Measurements from ENCODE around the gene FGGY.
"Not testable (repeated sequence)": the region's sequence is repeated elsewhere in the genome, so short reads cannot be mapped to it uniquely, and the experiment has no call there.

The FGGY gene, protein sequence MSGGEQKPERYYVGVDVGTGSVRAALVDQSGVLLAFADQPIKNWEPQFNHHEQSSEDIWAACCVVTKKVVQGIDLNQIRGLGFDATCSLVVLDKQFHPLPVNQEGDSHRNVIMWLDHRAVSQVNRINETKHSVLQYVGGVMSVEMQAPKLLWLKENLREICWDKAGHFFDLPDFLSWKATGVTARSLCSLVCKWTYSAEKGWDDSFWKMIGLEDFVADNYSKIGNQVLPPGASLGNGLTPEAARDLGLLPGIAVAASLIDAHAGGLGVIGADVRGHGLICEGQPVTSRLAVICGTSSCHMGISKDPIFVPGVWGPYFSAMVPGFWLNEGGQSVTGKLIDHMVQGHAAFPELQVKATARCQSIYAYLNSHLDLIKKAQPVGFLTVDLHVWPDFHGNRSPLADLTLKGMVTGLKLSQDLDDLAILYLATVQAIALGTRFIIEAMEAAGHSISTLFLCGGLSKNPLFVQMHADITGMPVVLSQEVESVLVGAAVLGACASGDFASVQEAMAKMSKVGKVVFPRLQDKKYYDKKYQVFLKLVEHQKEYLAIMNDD

GRCh38 chr1:59296358-59297256 lies at the start of gene FGGY:
FGGY (plus strand) TSS chr1:59297094; CDS start chr1:59321550, 24,456 bp downstream.
- Histone ChIP-seq H3K36me3 (ENCODE audit: insufficient read depth, low read length) (no peaks in the 10 kb centered on the region), H3K9me3 (ENCODE audit: low read length) (no peaks in the 10 kb centered on the region), H3K4me1 (ENCODE audit: insufficient read depth, low read length) (peaks cover 17% of the 10 kb centered on the region), H3K27me3 (ENCODE audit: insufficient read depth, low read length) (no peaks in the 10 kb centered on the region), H3K4me3 (ENCODE audit: low read length) (peak within 1 kb of the TSS; percentile 60), H2AFZ (ENCODE audit: low read depth, low read length) (peak within 1 kb of the TSS; percentile 81)

GRCh38 chr1:59248758-59249157 lies 48.1 kb upstream of the FGGY start:
- no peaks in the 10 kb centered on the region for H3K9me3 ChIP-seq (ENCODE audit: low read length)
- peaks cover 14% of the 10 kb centered on the region for H3K4me1 ChIP-seq (ENCODE audit: insufficient read depth, low read length)
- H3K36me3 ChIP-seq (ENCODE audit: insufficient read depth, low read length): no peaks in the 10 kb centered on the region
- no peaks in the 10 kb centered on the region for H3K27me3 ChIP-seq (ENCODE audit: insufficient read depth, low read length)
- H3K4me3 ChIP-seq (ENCODE audit: low read length): no peak overlapping the region
- no peak overlapping the region for H2AFZ ChIP-seq (ENCODE audit: low read depth, low read length)

DNA sequence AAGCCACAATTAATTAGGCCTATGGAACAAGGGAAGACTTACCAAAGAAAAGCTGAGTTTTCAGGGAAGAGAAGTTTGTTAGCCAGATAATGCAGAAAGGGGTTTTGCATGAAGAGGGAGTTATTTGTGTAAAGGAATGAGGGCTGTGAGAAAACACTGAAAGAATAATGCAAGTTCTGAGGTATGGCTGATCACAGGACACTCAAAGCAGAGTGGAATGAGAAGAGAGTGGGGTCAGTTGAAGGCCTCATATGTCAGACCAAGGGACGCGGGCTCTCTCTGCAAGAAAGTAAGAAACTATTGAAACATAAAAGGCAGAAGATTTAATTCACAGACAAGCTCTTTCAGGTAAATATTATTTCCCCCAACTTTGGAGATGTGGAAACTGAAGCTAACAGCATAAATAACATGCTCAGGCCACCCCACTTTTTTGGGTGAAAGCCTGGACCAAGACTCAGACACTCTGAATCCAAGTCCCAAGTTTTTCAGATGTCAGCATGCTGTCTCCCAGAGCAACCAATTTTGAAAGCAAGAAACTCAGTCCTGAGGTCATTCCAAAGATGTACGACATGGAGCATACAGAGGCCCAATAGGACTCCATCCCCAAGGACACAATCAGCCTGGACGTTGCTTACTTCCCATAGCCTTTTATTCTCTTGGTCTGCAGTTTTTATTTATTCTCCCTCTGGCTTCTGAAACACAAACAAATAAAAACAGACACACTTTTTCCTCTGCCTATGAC lies 47.3 kb upstream of the FGGY start:
- no peak overlapping the region for H3K4me3 ChIP-seq (ENCODE audit: low read length)
- no peaks in the 10 kb centered on the region for H3K36me3 ChIP-seq (ENCODE audit: insufficient read depth, low read length)
- no peaks in the 10 kb centered on the region for H3K9me3 ChIP-seq (ENCODE audit: low read length)
- H3K4me1 ChIP-seq (ENCODE audit: insufficient read depth, low read length): peaks cover 14% of the 10 kb centered on the region
- H3K27me3 ChIP-seq (ENCODE audit: insufficient read depth, low read length): no peaks in the 10 kb centered on the region
- no peak overlapping the region for H2AFZ ChIP-seq (ENCODE audit: low read depth, low read length)

DNA sequence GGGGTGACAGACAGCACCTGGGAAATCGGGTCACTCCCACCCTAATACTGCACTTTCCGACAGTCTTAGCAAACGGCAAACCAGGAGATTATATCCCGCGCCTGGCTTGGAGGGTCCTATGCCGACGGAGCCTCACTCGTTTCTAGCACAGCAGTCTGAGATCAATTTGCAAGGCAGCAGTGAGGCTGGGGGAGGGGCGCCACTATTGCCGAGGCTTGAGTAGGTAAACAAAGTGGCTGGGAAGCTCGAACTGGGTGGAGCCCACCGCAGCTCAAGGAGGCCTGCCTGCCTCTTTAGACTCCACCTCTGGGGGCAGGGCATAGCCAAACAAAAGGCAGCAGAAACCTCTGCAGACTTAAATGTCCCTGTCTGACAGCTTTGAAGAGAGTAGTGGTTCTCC lies 45.8 kb upstream of the FGGY start:
- H3K4me3 ChIP-seq (ENCODE audit: low read length); H3K36me3 ChIP-seq (ENCODE audit: insufficient read depth, low read length); H3K27me3 ChIP-seq (ENCODE audit: insufficient read depth, low read length); H2AFZ ChIP-seq (ENCODE audit: low read depth, low read length); H3K9me3 ChIP-seq (ENCODE audit: low read length): not testable (repeated sequence)
- H3K4me1 ChIP-seq (ENCODE audit: insufficient read depth, low read length): peaks cover 14% of the 10 kb centered on the region

DNA sequence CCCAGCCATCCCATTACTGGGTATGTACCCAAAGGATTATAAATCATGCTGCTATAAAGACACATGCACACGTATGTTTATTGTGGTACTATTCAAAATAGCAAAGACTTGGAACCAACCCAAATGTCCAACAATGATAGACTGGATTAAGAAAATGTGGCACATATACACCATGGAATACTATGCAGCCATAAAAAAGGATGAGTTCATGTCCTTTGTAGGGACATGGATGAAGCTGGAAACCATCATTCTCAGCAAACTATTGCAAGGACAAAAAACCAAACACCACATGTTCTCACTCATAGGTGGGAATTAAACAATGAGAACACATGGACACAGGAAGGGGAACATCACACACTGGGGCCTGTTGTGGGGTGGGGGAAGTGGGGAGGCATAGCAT lies 40.5 kb upstream of the FGGY start:
- H3K4me3 ChIP-seq (ENCODE audit: low read length); H2AFZ ChIP-seq (ENCODE audit: low read depth, low read length); H3K9me3 ChIP-seq (ENCODE audit: low read length); H3K27me3 ChIP-seq (ENCODE audit: insufficient read depth, low read length); H3K36me3 ChIP-seq (ENCODE audit: insufficient read depth, low read length): not testable (repeated sequence)
- peaks cover 12% of the 10 kb centered on the region for H3K4me1 ChIP-seq (ENCODE audit: insufficient read depth, low read length)

DNA sequence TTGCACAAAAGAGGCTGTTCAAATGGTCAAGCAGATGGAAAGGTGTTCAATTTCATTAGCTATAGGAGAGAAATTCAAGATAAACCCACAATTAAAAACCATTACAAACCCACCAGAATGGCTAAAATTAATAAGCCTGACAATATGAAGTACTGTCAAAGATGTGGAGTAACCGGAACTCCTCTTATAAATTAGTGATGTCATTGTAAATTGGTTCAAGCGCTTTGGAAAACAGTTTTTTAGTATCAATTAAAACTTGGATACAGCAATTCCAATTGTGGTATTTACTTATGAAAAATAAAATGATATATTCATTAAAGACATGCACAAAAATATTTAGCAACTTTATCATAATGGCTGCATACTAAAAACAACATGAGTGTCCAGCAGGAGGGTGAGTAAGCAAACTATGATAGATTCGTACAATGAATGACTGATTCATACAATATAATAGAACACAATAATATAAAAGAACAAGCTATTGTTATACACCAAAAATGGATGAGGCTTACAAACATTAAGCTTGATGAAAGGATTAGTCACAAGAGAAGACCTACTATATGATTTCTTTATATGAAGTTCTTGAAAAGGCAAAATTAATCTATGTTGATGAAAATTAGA lies 38.4 kb upstream of the FGGY start:
- Histone ChIP-seq H3K36me3 (ENCODE audit: insufficient read depth, low read length) (no peaks in the 10 kb centered on the region), H3K9me3 (ENCODE audit: low read length) (no peaks in the 10 kb centered on the region), H3K27me3 (ENCODE audit: insufficient read depth, low read length) (no peaks in the 10 kb centered on the region), H3K4me3 (ENCODE audit: low read length) (no peak overlapping the region), H2AFZ (ENCODE audit: low read depth, low read length) (no peak overlapping the region), H3K4me1 (ENCODE audit: insufficient read depth, low read length) (peaks cover 12% of the 10 kb centered on the region)

GRCh38 chr1:59261537-59261936 lies 35.4 kb upstream of the FGGY start:
- H2AFZ ChIP-seq (ENCODE audit: low read depth, low read length): no peak overlapping the region
- no peaks in the 10 kb centered on the region for H3K36me3 ChIP-seq (ENCODE audit: insufficient read depth, low read length)
- H3K4me1 ChIP-seq (ENCODE audit: insufficient read depth, low read length): peaks cover 12% of the 10 kb centered on the region
- no peaks in the 10 kb centered on the region for H3K9me3 ChIP-seq (ENCODE audit: low read length)
- no peaks in the 10 kb centered on the region for H3K27me3 ChIP-seq (ENCODE audit: insufficient read depth, low read length)
- H3K4me3 ChIP-seq (ENCODE audit: low read length): no peak overlapping the region

- H3K4me1 ChIP-seq (ENCODE audit: insufficient read depth, low read length): peaks cover 12% of the 10 kb centered on the region
- H3K9me3 ChIP-seq (ENCODE audit: low read length): no peaks in the 10 kb centered on the region
- no peaks in the 10 kb centered on the region for H3K36me3 ChIP-seq (ENCODE audit: insufficient read depth, low read length)
- H2AFZ ChIP-seq (ENCODE audit: low read depth, low read length): no peak overlapping the region
- H3K4me3 ChIP-seq (ENCODE audit: low read length): no peak overlapping the region
- no peaks in the 10 kb centered on the region for H3K27me3 ChIP-seq (ENCODE audit: insufficient read depth, low read length)
These were observed 34.3 kb upstream of the FGGY start for GRCh38 chr1:59262631-59263030.

GRCh38 chr1:59263111-59263510 lies 33.8 kb upstream of the FGGY start:
- Histone ChIP-seq H2AFZ (ENCODE audit: low read depth, low read length) (no peak overlapping the region), H3K9me3 (ENCODE audit: low read length) (no peaks in the 10 kb centered on the region), H3K4me1 (ENCODE audit: insufficient read depth, low read length) (peaks cover 12% of the 10 kb centered on the region), H3K27me3 (ENCODE audit: insufficient read depth, low read length) (no peaks in the 10 kb centered on the region), H3K36me3 (ENCODE audit: insufficient read depth, low read length) (no peaks in the 10 kb centered on the region), H3K4me3 (ENCODE audit: low read length) (no peak overlapping the region)

DNA sequence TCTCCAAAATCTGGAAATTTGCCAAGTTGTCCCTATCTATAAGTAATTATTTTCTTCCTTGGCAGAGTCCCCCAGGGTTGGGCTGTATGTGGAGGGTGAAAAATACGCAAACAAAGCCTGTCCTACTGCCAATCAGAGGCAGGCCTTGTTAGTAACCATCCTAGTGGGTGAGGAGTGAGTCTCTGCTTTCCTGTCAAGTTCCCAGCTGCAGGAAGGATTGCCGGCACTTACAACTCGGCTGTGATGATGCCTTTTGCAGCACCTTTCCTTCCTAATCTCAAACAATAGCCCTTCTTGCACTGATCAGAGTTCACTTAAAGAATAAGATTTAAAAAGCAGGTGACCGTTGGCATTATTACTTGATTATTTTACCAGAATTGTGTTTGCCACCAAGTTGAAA lies 31.3 kb upstream of the FGGY start:
- H3K4me3 ChIP-seq (ENCODE audit: low read length): no peak overlapping the region
- no peaks in the 10 kb centered on the region for H3K36me3 ChIP-seq (ENCODE audit: insufficient read depth, low read length)
- no peaks in the 10 kb centered on the region for H3K27me3 ChIP-seq (ENCODE audit: insufficient read depth, low read length)
- H2AFZ ChIP-seq (ENCODE audit: low read depth, low read length): no peak overlapping the region
- H3K9me3 ChIP-seq (ENCODE audit: low read length): no peaks in the 10 kb centered on the region
- peaks cover 3% of the 10 kb centered on the region for H3K4me1 ChIP-seq (ENCODE audit: insufficient read depth, low read length)

DNA sequence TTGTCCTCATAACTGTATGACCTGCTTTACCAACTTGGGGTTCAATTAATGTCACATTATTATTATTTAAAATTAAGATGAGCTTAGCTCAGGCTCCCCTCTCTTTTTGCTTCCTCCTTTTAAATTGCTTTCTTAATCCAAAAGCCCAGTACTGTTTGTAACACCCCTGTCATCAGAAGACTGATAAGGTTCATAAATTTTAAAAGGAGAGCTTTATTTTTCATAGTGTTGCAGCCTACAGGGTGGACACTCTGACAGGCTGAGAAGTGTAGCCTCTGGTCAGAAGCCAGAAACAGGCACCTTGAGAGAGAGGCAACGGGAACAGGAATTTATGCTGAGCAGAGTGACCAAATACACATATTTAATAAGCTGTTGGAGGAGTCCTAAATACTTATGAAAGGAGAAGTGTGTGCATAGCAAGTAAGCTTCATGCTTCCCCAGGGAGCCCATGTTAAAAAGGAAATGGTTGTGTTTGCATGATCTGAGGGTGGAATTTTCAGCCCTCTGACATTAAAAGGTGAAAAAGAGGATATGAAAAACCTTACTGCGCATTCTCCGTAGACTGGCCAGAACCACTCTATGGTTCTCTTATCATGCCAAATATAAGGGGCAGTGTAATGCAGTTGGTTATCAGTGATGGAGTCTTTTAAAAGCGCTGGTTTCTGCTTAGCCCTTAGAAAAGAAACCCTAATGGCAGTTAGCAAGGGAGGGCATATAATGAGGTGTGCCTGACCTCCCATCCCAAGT lies 30.5 kb upstream of the FGGY start:
- Histone ChIP-seq H3K4me1 (ENCODE audit: insufficient read depth, low read length) (no peaks in the 10 kb centered on the region), H3K36me3 (ENCODE audit: insufficient read depth, low read length) (no peaks in the 10 kb centered on the region), H2AFZ (ENCODE audit: low read depth, low read length) (no peak overlapping the region), H3K4me3 (ENCODE audit: low read length) (no peak overlapping the region), H3K27me3 (ENCODE audit: insufficient read depth, low read length) (no peaks in the 10 kb centered on the region), H3K9me3 (ENCODE audit: low read length) (no peaks in the 10 kb centered on the region)

DNA sequence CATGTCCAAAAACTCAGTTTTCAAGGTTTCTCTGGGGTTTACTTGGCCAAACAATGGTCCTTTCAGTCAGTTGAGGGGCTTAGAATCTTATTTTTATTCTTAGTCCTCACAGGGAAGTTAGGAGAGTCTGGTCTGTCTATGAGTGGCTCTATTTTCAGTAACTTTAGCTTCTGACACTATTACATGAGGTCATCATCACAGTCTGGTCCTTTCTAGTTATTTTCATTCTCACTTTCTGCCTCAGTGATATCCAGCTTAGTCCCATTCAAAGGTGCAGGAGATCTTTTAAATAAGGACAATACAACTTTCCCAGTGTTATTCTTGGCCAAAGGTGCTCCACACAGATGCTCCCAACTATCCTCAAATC lies 30.0 kb upstream of the FGGY start:
- H3K9me3 ChIP-seq (ENCODE audit: low read length): no peaks in the 10 kb centered on the region

More for the DNA sequence above, 30.0 kb upstream of the FGGY start:
- Histone ChIP-seq H3K36me3 (ENCODE audit: insufficient read depth, low read length) (no peaks in the 10 kb centered on the region), H3K4me1 (ENCODE audit: insufficient read depth, low read length) (no peaks in the 10 kb centered on the region), H3K27me3 (ENCODE audit: insufficient read depth, low read length) (no peaks in the 10 kb centered on the region), H3K4me3 (ENCODE audit: low read length) (no peak overlapping the region), H2AFZ (ENCODE audit: low read depth, low read length) (no peak overlapping the region)
